HG03439 (cell line): ENCODE measurements around the gene HNRNPC.
A peak's percentile ranks its signal among the peaks of the same experiment; 100 is the strongest.
"Not testable (repeated sequence)": the region's sequence is repeated elsewhere in the genome, so short reads cannot be mapped to it uniquely, and the experiment has no call there.

Experiments
- ATAC-seq: cut with Tn5 transposase; IDR thresholded peaks from one replicate; pipeline ENCODE4 v1.9.1; 2021; ENCODE audit warnings: mild to moderate bottlenecking, moderate library complexity; ENCODE audit not compliant: unreplicated experiment

The HNRNPC gene

DNA sequence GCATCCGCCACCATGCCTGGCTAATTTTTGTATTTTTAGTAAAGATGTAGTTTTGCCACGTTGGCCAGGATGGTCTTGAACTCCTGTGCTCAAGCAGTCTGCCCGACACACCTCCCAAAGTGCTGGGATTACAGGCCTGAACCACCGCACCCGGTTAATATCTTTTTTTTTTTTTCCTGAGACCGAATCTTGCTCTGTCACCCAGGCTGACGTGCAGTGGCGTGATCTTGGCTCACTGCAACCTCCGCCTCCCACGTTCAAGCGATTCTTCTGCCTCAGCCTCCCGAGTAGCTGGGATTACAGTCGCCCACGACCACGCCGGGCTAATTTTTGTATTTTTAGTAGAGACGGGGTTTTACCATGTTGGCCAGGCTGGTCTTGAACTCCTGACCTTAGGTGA, 3.4 kb upstream of the HNRNPC start:
- ATAC-seq = not testable (repeated sequence)

DNA sequence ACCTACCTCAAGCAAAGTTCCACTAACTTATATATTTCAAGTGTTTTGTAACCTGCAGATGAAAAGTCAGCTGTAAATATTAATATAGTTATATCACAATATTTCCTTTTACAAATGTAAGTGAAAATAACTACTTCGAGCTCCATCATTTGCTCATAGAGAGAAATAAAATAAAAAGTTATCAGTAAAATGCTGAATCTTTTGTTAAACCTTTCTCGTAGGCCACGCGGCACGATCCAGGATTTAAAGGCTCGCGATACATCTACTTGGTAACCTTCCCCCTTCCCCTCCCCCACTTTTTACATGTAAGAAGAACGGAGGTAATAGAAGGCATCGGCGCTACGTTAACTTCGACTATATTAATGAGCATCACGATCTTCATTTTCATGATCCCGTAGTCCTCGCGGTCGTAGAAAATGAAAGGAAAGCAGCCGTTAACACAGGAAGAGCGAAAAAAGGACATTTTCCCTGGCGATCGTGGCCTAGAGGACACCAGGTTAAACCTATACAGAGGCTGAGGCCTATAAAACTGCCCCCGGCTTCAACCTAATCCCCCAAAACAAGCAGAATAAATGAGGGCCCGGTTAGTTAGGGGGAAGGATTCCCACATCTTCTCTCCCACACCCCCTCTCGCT, 508 bp downstream of the HNRNPC start:
- no peak for ATAC-seq

DNA sequence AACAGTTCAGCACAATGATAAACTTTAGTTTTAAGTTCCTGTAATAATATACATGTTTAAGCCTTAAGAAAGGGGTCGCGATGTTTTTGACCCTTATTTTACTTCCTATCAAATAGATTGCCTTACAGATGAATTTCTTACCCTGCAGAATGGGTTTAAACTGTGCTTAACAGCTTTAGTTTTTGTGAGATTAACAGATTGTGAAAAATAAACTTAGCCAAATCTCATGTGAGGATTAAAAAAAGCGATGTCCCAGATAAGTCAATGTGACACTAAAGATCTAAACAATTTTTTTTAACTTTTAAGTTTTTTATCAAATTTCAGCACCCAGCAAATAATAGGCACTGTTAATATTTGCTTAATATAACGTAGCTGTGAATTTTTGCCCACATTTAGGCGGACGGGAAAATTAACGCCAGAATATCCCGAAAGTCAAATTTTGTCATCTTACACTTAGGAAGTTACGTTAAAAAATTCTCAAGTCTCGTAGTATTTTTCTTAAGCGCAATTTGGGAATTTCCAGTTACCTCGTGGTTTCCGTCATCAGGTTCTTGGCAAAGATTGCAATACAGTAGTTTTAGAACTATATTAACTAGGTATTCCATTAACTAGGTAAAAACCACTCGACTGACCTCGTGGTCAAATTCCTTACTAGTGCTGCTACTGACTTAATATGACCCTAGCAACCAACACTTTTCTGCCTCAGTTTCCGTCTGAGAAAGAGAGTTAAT, 1.2 kb downstream of the HNRNPC start:
- no peak for ATAC-seq

DNA sequence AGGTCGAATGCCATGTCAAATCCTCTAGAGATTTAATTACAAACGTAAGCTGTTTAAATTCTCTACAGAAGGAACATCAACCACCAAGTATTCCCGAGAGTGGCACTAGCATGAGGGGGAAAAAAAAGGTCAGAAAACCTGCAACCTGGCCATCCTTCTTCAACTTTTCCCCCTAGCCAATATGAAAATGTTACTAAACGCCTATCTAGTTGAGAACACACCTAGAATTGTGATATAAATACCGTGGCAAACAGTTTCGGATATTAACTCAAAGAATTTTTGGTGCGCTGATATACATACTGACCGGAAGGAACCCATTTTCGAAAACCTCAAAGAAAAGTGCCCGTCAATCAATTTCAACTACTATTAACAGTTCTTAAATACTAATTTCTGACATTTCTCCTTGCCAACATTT, 1.8 kb downstream of the HNRNPC start:
- ATAC-seq = no peak

DNA sequence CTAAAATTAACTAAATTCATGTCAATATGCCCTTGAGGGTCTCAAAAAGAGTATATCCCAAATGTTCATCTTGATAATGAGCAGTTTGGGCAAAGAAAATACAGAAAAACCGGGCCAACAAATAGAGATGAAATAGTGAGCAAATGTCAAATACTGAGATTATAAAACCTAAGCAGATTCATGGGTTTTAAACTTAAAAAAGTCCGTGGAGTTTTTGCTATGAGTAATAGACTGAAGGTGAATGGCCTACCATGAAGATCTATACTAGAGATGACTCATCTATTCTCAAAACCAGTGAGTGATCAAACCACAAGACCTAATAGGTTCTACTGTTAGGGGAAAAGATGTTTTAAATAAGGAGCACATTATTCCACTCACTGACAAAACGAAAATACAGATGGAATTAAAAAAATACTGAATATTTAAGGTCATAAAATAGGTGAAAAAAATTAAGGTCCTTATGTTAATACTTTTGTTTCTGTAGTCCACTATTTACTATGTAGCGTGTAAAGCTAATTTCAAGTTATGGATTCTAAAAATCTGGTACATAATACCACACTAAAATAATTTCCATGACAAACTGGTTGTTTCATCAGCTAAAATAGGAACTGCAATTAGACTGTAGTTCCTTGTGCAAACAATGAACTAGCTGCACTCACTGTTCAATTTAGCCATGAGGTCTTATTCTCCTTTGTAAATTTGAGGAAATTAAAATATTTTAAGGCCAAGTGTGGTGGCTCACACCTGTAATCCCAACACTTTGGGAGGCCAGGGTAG, 5.0 kb downstream of the HNRNPC start:
- ATAC-seq = peak; percentile 54

DNA sequence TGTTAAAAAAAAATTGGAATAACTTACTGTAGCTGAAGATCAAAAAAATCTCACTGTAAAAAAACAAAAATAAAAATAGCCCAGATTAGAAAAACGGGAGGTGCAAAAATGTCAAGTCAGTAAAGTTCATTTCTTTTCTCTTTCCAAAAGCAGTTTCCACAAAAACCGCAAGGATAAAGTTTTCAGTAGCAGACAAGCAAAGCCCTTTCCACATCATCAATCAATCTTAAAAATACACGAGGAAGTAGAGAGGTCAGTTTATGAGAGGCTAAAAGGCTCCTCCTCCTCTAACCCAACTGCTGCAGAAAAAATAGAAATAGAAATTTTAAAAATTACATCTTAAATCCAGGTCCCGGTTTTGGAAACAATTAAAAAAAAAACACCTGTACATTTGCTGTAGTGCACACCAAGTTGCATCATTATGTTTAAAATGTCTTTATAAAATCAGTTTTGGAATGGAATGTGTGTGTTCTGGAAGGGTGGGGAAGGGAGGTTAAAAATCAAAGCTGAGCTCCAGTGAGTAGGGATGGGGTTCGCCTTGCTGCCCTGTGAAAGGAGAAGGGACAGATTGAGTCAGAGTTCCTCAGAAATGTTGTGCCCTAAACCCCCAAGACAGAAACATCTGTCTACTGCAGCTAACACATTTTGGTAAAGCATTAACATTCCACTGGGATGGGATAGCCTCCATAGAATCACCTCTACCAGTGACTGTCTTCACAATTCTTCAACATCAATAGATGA, 5.8 kb downstream of the HNRNPC start:
- ATAC-seq = no peak

DNA sequence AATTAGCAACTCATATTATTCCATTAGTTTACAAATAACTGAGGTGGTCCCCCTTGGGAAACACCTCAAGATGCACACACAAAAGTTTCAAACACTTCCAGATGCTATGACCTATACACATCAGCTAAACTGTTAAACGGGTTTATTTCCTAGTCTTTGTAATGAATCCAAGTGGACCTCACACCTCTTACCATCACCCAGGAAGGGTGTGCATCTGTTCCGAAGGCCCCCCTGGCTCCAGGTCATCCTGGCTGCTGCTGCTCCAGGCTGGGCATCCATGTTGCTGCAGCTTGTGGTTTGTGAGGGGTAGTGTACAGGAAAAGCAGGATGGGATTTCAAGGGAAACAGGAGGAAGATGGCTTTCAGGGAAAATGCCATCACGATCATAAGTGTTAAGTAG, 6.8 kb downstream of the HNRNPC start:
- no peak for ATAC-seq

DNA sequence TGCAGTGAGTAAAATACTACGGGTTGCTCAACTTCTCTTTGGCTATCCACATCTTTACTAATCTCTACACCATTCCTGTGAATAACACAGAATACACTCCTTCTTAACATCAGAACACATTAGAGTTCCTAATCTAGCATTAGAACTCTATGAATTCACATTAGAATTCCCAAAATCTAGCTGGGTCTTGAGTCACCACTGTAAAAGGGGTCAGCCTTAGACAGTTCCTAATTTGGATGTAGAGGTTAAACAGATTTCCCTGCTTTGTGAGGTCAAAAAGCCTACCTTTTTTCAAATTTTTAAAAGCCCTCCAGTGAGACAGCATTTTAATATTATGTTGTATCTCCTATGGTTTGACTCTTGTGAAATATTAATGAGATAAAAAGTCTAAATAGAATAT, 7.4 kb downstream of the HNRNPC start:
- no peak for ATAC-seq

DNA sequence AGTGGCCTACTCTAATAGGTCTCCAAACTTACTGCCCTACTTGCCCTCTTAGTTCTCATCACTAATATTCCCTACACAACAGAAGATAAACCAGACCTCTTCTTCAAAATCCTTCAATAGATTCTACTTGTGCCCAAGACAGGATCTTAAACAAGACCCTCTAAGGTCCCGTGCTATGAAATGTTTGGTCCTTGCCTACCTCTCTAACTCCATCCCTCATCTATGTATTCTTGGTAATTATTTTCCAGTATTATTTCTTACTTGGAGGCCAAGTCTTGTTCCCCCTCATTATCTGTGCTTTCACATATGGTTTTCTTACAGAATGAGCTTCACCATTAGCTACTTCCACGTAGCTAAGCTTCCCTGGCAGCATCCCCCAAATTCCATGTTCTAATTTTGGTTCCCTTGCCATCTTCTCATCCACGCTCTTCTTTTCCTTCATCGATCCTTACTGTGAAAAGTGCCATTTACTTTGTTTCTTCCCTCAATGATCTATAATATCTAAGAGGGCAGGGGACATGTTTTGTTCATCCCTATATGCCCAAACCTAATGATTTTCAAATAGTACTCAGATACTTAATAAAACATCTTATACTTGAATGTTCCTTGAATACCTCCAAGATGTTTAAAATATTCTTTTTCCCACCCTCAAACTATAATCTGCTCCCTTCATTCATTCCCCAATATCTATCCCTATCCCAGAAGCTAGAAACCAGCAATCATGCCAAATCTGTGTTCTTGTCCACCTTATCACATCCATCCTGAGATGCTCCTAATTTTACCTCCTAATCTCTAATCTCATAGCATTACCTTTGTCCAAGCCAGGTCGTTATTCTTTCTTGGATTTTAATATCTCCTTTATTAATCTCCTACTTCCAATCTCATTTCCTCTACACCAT, 10.1 kb downstream of the HNRNPC start:
- ATAC-seq = no peak

DNA sequence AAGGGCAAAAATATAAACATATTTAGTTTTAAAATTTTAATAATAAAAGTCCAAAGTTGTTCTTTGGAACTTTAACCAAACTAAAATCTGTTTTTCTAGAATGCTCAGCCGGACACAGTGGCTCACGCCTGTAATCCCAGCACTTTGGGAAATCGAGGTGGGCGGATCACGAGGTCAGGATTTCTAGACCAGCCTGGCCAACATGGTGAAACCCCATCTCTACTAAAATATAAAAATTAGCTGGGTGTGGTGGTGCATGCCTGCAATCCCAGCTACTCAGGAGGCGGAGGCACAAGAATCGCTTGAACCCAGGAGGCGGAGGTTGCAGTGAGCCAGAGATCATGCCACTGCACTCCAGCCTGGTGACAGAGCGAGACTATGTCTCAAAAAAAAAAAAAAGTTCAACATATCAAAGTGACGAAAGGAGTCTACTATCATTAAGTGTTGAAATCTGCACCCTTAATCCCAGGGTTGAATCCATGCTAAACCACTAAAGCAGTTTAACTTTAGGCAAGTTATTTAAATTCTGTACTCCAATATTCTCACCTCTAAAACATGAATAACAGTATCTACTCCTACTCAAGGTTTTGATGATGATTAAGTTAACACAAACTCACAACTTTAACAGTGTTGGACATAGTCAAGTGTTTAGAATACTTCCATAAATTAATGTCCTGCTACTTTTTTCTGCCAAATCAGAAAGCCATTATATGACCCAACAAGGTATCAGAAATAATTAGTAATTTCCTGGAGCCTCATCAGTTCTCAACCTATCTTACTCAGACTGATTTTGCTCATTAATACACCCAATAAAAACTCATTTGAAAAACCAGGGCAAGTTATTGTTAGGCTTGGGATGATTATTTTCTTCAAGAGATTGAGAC, 11.0 kb downstream of the HNRNPC start:
- ATAC-seq = no peak

DNA sequence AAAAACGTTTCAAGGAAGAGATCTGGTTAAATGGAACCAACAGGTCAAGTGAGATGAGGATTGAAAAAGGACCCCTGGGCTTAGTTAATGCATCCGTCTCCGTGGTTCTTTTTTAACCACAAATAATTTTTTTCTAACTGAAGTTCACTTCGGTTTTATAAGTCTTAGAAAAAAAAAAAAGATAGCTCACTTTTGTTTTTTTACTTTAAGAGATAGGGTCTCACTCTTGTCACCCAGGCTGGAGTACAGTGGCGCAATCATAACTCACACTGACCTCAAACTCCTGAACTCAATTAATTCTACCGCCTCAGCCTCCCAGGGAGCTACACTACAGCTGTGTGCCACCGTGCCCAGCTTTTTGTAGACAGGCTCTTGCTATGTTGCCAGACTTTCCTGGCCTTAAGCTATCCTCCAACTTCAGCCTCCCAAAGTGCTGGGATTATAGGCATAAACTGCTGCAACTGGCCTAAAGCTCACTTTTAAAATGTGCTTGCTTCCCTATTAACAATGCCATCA, 11.8 kb downstream of the HNRNPC start:
- ATAC-seq = no peak

DNA sequence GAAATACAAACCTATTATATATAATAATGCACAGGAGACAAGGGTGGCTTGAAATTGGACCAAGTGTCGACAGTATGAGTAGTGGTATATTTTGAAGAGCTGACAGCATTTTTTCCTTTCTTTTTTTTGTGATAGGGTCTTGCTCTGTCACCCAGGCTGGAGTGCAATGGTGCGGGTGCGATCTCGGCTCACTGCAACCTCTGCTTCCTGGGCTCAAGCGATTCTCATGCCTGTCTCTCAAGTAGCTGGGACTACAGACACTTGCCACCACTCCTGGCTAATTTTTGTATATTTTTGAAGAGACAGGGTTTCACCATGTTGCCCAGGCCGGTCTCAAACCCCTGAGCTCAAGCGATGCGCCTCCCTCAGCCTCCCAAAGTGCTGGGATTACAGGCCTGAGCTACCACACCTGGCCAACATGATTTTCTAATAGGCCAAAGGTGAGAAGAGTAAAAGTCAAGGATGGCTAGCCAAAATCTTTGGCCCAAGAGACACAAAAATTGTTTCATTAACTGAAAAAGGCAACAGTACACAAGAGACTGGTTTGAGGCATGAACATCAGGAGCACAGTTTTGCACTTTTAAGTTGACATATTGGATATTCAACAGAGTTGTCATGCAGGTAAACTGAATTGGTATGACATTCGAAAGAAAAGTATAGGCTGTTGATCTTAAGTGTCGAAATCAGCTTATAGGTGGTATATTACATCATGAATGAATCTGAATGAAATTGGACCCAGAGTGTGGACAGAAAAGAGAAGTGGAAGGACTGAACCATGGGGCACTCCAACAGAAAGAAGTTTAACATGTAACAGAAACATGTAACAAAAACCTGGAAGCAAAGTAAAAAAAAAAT, 12.5 kb downstream of the HNRNPC start:
- ATAC-seq = no peak

DNA sequence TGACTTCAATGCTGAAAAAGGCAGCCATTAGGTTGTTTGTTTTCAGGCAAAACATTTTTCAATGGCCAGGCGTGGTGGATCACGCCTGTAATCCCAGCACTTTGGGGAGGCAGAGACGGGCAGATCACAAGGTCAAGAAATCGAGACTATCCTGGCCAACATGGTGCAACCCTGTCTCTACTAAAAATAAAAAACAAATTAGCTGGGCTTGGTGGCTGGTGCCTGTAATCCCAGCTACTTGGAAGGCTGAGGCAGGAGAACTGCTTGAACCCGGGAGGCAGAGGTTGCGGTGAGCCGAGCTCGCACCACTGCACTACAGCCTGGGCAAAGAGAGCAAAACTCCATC, 13.2 kb downstream of the HNRNPC start:
- not testable (repeated sequence) for ATAC-seq

DNA sequence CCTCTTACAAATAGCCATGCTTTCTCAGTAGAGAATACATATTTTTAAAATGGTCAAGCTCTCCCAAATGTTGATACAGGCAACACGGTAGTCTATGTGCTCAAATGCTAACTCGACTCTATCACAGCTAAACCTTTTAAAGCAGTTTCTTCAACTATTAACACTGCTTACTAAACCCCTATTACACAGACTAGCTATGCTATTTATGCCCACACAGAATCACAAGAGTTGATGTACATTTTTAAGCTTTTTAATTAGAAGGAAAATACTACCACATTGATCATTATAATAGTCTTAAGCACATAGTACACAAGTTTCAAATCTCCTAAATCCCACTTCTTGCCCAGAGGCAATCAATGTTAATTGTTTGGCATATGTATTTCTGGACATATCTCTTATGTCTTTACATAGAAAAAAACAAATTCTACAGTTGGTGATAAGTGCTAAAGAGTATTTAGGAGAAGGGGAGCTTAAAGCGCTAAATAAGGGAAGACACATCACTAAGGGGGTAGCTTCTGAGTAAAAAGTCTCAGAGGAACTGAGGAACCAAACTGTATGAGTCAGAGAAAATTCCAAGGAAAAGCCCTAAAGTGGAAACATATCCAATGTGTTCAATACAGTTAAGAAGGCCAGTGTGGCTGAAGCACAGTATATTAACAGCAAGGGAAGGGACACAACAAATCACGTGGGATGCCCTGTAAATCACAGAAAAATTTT, 13.7 kb downstream of the HNRNPC start:
- no peak for ATAC-seq

DNA sequence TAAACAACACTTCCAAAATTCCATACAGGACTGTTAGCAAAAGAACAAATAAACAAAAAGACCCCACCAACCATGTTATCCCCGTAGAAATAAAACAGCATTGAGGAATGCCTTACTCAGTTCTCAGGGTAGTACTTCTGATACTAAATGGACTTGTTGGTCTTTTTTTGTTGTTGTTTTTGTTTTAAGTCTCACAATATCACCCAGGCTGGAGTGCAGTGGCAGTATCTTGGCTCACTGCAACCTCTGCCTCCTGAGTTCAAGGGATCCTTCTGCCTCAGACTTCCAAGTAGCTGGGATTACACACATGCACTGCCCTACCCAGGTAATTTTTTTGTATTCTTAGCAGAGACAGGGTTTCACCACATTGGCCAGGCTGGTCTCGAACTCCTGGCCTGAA, 17.1 kb downstream of the HNRNPC start:
- ATAC-seq = no peak

DNA sequence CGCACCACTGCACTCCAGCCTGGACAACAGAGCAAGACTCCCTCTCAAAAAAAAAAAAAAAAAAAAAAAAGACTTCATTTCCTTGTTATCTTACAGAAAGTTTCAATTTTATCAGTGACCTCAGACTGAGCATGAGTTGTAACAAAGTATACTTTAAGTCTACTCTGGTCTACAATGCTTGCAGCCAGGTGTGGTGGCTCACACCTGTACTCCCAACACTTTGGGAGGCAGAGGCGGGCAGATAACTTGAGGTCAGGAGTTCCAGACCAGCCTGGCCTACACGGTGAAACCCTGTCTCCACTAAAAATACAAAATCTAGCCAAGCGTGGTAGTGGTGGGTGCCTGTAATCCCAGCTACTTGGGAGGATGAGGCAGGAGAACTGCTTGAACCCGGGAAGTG, 18.0 kb downstream of the HNRNPC start:
- no peak for ATAC-seq

DNA sequence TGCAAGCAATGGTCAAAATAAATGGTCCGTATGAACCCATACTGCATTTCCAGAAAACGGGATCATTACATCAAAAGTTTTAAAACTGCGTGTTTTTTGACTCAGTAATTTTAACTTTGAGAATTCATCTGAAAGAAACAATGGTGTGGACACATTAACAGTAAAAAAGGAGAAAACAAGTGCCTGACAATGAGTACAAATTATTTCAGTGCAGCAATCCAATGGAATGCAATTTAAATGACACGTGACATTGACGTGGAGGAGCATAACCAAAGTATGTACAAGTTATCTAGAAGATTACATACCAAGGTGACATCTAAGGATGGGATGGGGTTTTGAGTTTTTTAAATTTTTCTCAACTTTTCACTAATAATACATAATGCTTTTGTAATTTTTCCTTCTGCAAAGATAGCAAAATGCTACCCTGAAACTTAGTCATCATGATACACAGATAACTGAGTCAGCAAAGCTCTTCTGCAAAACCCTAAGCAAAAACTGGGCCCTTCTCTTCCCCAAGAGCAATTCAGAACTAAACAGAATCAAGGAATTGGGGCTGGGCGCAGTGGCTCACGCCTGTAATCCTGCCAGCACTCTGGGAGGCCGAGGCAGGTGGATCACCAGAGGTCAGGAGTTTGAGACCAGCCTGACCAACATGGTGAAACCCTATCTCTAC, 20.4 kb downstream of the HNRNPC start:
- no peak for ATAC-seq
